Hepatocyte (in vitro differentiated cells): Measurements from ENCODE around the gene TLE7. TPM values are rescaled to one million over a fixed set of nuclear protein-coding genes. Genes with fewer than 3 reads are reported as not detected.

Source experiments
- DNase-seq: peaks from one replicate; pipeline ENCODE4 v3.0.0-alpha.2; 2016; ENCODE audit warnings: low spot score
- H2AFZ ChIP-seq: fragments of 200-600 bp; sonication (generic); 2 replicates; pipeline ENCODE4 v1.6.0; 2016; ENCODE audit warnings: antibody characterized with exemption, mild to moderate bottlenecking
- H3K27ac ChIP-seq: fragments of 200-600 bp; sonication (generic); 2 replicates; pipeline ENCODE4 v1.5.1; 2016; ENCODE audit warnings: mild to moderate bottlenecking
- H3K27me3 ChIP-seq: fragments of 200-600 bp; sonication (generic); 2 replicates; pipeline ENCODE4 v1.6.1; 2016
- H3K36me3 ChIP-seq: fragments of 200-600 bp; sonication (generic); replicated peaks from 2 replicates; pipeline ENCODE4 v1.5.1; 2016; ENCODE audit warnings: low read depth; ENCODE audit not compliant: insufficient read depth
- H3K4me1 ChIP-seq: fragments of 200-600 bp; sonication (generic); 2 replicates; pipeline ENCODE4 v1.5.1; 2016; ENCODE audit warnings: mild to moderate bottlenecking, moderate library complexity; ENCODE audit not compliant: insufficient read depth
- H3K4me2 ChIP-seq: fragments of 200-600 bp; sonication (generic); 2 replicates; pipeline ENCODE4 v1.6.0; 2016
- H3K4me3 ChIP-seq: fragments of 200-600 bp; sonication (generic); 2 replicates; pipeline ENCODE4 v1.5.1; 2016; ENCODE audit warnings: mild to moderate bottlenecking
- H3K79me2 ChIP-seq: fragments of 200-600 bp; sonication (generic); 2 replicates; pipeline ENCODE4 v1.6.0; 2017; ENCODE audit warnings: mild to moderate bottlenecking
- H3K9me2 ChIP-seq: fragments of 200-600 bp; sonication (generic); replicated peaks from 2 replicates; pipeline ENCODE4 v1.6.0; 2017; ENCODE audit warnings: mild to moderate bottlenecking; ENCODE audit not compliant: insufficient read depth
- H3K9me3 ChIP-seq: fragments of 200-600 bp; sonication (generic); 2 replicates; pipeline ENCODE4 v1.5.1; 2016; ENCODE audit warnings: low read depth, mild to moderate bottlenecking
- H4K20me1 ChIP-seq: fragments of 200-600 bp; sonication (generic); 2 replicates; pipeline ENCODE4 v1.6.0; 2016; ENCODE audit warnings: mild to moderate bottlenecking; ENCODE audit not compliant: insufficient read depth, poor library complexity, severe bottlenecking
- EZH2 ChIP-seq: fragments of 200-600 bp; sonication (generic); IDR thresholded peaks from 2 replicates; pipeline ENCODE4 v1.6.1; 2016; ENCODE audit warnings: antibody characterized with exemption, mild to moderate bottlenecking, borderline replicate concordance
- EZH2phosphoT487 ChIP-seq: fragments of 200-600 bp; sonication (generic); IDR thresholded peaks from one replicate; pipeline ENCODE4 v1.6.1; 2018; ENCODE audit warnings: antibody characterized with exemption, mild to moderate bottlenecking, low read depth, moderate library complexity; ENCODE audit not compliant: unreplicated experiment, severe bottlenecking
- WGBS: methylation state at CpG from one replicate; pipeline ENCODE4 v1.1.6; 2016; ENCODE audit warnings: low lambda C conversion rate; ENCODE audit errors: missing lambda C conversion rate; 5-methylcytosine and 5-hydroxymethylcytosine counted together
- polyA plus RNA-seq: library from polyadenylated mRNA; unstranded; fragments of >200 nt; fragmentation: Nextera tagmentation; extraction: Ambion mirVana; gene quantifications from 2 replicates; pipeline ENCODE4 v1.2.1, GENCODE V29; 2016
- total RNA-seq: library from RNA; depleted of rRNA; stranded (reverse); fragments of >200 nt; gene quantifications from 2 replicates; pipeline ENCODE4 v1.2.3, GENCODE V29; 2014
- TF ChIP-seq, protein P1 (sequence below): fragments of 200-600 bp; sonication (generic); IDR thresholded peaks from 2 replicates; pipeline ENCODE4 v1.5.1; 2016; ENCODE audit warnings: antibody characterized with exemption, mild to moderate bottlenecking; ENCODE audit not compliant: poor library complexity

The TLE7 gene
- total and polyA plus RNA-seq, 2 experiments from 2014 or later: not detected

DNA sequence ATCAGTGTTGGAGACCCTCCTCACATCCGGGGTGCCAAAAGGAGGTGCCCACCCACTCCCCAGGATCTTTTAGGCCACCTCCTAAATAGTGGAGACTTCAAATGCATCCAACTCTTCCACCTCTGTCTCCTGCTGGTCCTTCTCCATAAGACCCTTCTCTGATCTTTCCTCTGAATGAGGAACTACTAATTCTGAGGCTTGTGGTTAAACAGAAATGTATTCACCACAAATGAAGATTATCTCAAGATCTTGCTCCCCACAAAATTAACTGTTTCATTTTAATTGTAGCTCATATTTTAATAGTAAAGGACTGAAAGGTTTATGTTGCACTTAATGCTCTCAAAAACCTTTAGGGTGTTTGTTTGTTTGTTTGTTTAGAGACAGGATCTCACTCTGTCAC is 34.1 kb downstream of the TLE7 start:
- Histone ChIP-seq H3K27ac (no peak overlapping the region), H2AFZ (no peak overlapping the region), H3K27me3 (peaks cover 14% of the 10 kb centered on the region), H4K20me1 (no peaks in the 10 kb centered on the region), H3K4me1 (no peaks in the 10 kb centered on the region), H3K79me2 (no peaks in the 10 kb centered on the region), H3K9me3 (no peaks in the 10 kb centered on the region), H3K9me2 (no peaks in the 10 kb centered on the region), H3K4me2 (no peak overlapping the region), H3K4me3 (no peak overlapping the region), H3K36me3 (no peaks in the 10 kb centered on the region)
- WGBS: 80% methylated on average over 1 of the region's 1 CpG
- no peak for DNase-seq
- TF ChIP-seq EZH2 (no peak), EZH2phosphoT487 (no peak)
- TF ChIP-seq, protein P1, sequence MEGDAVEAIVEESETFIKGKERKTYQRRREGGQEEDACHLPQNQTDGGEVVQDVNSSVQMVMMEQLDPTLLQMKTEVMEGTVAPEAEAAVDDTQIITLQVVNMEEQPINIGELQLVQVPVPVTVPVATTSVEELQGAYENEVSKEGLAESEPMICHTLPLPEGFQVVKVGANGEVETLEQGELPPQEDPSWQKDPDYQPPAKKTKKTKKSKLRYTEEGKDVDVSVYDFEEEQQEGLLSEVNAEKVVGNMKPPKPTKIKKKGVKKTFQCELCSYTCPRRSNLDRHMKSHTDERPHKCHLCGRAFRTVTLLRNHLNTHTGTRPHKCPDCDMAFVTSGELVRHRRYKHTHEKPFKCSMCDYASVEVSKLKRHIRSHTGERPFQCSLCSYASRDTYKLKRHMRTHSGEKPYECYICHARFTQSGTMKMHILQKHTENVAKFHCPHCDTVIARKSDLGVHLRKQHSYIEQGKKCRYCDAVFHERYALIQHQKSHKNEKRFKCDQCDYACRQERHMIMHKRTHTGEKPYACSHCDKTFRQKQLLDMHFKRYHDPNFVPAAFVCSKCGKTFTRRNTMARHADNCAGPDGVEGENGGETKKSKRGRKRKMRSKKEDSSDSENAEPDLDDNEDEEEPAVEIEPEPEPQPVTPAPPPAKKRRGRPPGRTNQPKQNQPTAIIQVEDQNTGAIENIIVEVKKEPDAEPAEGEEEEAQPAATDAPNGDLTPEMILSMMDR: no peak

DNA sequence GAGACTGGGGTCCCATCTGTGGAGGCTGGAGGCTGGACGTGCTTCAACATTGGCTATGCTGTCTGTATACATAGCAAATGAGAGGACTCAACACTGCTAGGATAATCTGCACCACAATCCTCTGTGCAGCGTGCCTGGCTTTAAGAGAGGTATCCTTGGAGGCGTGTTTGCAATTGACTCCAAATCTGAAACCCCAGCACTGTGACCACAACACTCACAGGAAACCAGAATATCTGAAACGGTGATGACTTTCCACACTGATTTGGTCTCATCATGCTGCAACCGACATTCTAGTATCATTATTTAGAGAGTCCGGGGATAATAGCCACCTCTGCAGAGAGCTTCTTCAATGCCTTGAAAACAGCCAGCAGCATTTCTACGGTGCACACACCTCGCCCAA is 35.1 kb downstream of the TLE7 start:
- 76% methylated on average over 8 of the region's 8 CpGs for WGBS
- H3K4me3 ChIP-seq: no peak overlapping the region
- no peaks in the 10 kb centered on the region for H4K20me1 ChIP-seq
- H3K27ac ChIP-seq: no peak overlapping the region
- H3K9me2 ChIP-seq: no peaks in the 10 kb centered on the region
- H3K27me3 ChIP-seq: peaks cover 14% of the 10 kb centered on the region
- H3K4me2 ChIP-seq: no peak overlapping the region
- TF ChIP-seq, protein P1: no peak
- TF ChIP-seq EZH2phosphoT487: no peak
- no peak for TF ChIP-seq EZH2
- no peak overlapping the region for H2AFZ ChIP-seq
- no peaks in the 10 kb centered on the region for H3K36me3 ChIP-seq
- no peaks in the 10 kb centered on the region for H3K9me3 ChIP-seq
- no peak for DNase-seq
- H3K4me1 ChIP-seq: no peaks in the 10 kb centered on the region
- no peaks in the 10 kb centered on the region for H3K79me2 ChIP-seq

DNA sequence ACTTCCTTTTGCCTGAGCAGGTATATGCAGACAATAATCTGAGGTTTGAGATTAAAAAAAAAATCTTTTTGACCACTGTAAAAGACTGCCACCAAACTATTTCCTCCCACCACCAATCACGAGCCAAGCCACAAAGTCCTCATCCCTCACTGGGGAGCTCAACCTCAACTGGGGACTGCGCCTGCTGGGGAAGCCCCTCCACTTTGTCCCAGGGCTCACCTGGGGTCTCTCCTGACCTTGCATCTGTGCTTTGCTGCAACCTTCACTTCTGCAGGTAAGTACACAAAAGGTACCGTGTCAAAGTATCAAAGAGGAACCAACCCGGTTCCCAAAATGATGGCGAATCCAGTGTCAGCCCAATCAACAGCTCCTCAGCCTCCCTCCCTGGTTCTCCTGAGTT is 35.5 kb downstream of the TLE7 start:
- WGBS: 93% methylated on average over 5 of the region's 5 CpGs
- Histone ChIP-seq H3K27ac (no peak overlapping the region), H3K27me3 (peaks cover 14% of the 10 kb centered on the region), H3K4me2 (no peak overlapping the region), H3K79me2 (no peaks in the 10 kb centered on the region), H3K9me2 (no peaks in the 10 kb centered on the region), H3K4me1 (no peaks in the 10 kb centered on the region), H3K36me3 (no peaks in the 10 kb centered on the region), H3K9me3 (no peaks in the 10 kb centered on the region), H3K4me3 (no peak overlapping the region), H2AFZ (no peak overlapping the region), H4K20me1 (no peaks in the 10 kb centered on the region)
- no peak for TF ChIP-seq EZH2
- no peak for TF ChIP-seq EZH2phosphoT487
- TF ChIP-seq, protein P1: no peak
- DNase-seq: no peak

DNA sequence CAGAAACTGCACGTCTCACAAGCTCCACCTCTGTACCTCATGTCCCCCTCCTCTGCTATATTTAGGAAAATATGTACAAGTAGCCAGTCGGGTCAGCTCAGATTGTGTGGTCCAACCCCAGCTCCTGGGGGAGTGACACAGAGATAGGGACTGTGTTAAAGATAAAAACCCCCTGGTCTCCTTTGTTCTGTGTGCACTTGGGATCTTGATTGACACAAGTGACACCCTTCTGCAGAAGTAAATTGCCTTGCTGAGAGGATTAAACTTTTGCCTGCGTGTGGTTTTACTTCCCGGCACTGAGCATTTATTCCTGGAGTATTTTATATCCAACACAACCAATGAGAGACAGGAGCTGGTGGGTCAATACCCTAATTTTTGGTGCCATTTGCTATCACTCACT is 37.5 kb downstream of the TLE7 start:
- H3K27ac ChIP-seq: no peak overlapping the region
- TF ChIP-seq, protein P1: no peak
- no peak for TF ChIP-seq EZH2phosphoT487
- no peak overlapping the region for H2AFZ ChIP-seq
- H3K27me3 ChIP-seq: peaks cover 11% of the 10 kb centered on the region
- no peaks in the 10 kb centered on the region for H3K4me1 ChIP-seq
- H3K79me2 ChIP-seq: no peaks in the 10 kb centered on the region
- H3K9me2 ChIP-seq: no peaks in the 10 kb centered on the region
- no peaks in the 10 kb centered on the region for H4K20me1 ChIP-seq
- H3K36me3 ChIP-seq: no peaks in the 10 kb centered on the region
- H3K4me2 ChIP-seq: no peak overlapping the region
- H3K9me3 ChIP-seq: no peaks in the 10 kb centered on the region
- no peak overlapping the region for H3K4me3 ChIP-seq
- 53% methylated on average over 4 of the region's 4 CpGs for WGBS
- no peak for DNase-seq
